Skeletal muscle cell (primary cell): ENCODE results near the gene DCST2.

ENCODE experiments used
- DNase-seq: peaks from one replicate; pipeline ENCODE4 v3.0.0-alpha.2; 2010; ENCODE audit warnings: low read depth
- H3K4me3 ChIP-seq: 2 replicates; pipeline ENCODE4 v1.5.1; 2011; ENCODE audit warnings: low read depth, mild to moderate bottlenecking, control low read depth, low read length, moderate library complexity

Gene DCST2

GRCh38 chr1:154972517-154973343 is 60.9 kb downstream of the DCST2 start:
- peak; percentile 86 for DNase-seq
- H3K4me3 ChIP-seq, result peak overlapping the region; percentile 72

- no peak for DNase-seq
- peak overlapping the region; percentile 39 for H3K4me3 ChIP-seq
Observed at GRCh38 chr1:154972213-154972516, 61.4 kb downstream of the DCST2 start.

GRCh38 chr1:154971341-154971998 is 62.1 kb downstream of the DCST2 start:
- DNase-seq, result no peak
- peak overlapping the region; percentile 94 for H3K4me3 ChIP-seq

GRCh38 chr1:154970631-154971340 is 62.8 kb downstream of the DCST2 start, which contains the start of gene SHC1:
TSS of gene SHC1 (minus strand) at chr1:154970747. CDS start at chr1:154970526, 221 bp downstream.
- peak; percentile 84 for DNase-seq
- peak within 1 kb of the TSS; percentile 94 for H3K4me3 ChIP-seq

- peak overlapping the region; percentile 94 for H3K4me3 ChIP-seq
- no peak for DNase-seq
Observed at GRCh38 chr1:154969860-154970452, 63.6 kb downstream of the DCST2 start.

- peak overlapping the region; percentile 94 for H3K4me3 ChIP-seq
- no peak for DNase-seq
Observed at GRCh38 chr1:154969246-154969645, 64.3 kb downstream of the DCST2 start.

- peak overlapping the region; percentile 94 for H3K4me3 ChIP-seq
- DNase-seq, result no peak
Observed at GRCh38 chr1:154968731-154969130, 64.8 kb downstream of the DCST2 start.
